B cell (primary cell): Measurements from ENCODE around the gene PSG5.
"Not testable (repeated sequence)": the region's sequence is repeated elsewhere in the genome, so short reads cannot be mapped to it uniquely, and the experiment has no call there.

Source experiments
- CTCF ChIP-seq: fragments of 200-600 bp; IDR thresholded peaks from one replicate; pipeline ENCODE4 v1.8.0; 2022; ENCODE audit warnings: antibody characterized with exemption, mild to moderate bottlenecking
- EZH2 ChIP-seq: IDR thresholded peaks from 2 replicates; pipeline ENCODE4 v1.6.1; 2012; ENCODE audit warnings: borderline replicate concordance, low read depth, mild to moderate bottlenecking, moderate library complexity, low read length; ENCODE audit not compliant: insufficient read depth, poor library complexity, severe bottlenecking

GRCh38 chr19:43221891-43222290 lies 35.6 kb upstream of the PSG5 start:
- not testable (repeated sequence) for TF ChIP-seq CTCF, EZH2
